WTC11 (cell line): ENCODE measurements around the gene ARHGAP15. TPM values are rescaled to one million over a fixed set of nuclear protein-coding genes. Genes with fewer than 3 reads are reported as not detected.

Experiments used
- ATAC-seq: fragments of 200-7000 bp; cut with Tn5 transposase; 2 replicates; pipeline ENCODE4 v1.10.0; 2021; ENCODE audit warnings: mild to moderate bottlenecking, moderate library complexity
- CTCF ChIA-PET: fragments of 300-600 bp; sonication (Branson Sonifier 250); formaldehyde crosslinking; loops from one replicate; lab custom pipeline; 2021; ENCODE audit warnings: antibody characterized with exemption; lab: Charles Lee
- POLR2A ChIA-PET: fragments of 350-600 bp; sonication (Branson Sonifier 250); formaldehyde crosslinking; loops from one replicate; lab custom pipeline; 2021; ENCODE audit warnings: antibody characterized with exemption; lab: Charles Lee
- DNase-seq: peaks from one replicate; pipeline ENCODE4 v3.0.0; 2021; ENCODE audit warnings: low spot score
- H3K27ac Mint-ChIP-seq: 2 replicates; pipeline ENCODE4 v1.8.0; 2021; ENCODE audit warnings: mixed read lengths
- H3K27me3 Mint-ChIP-seq: 2 replicates; pipeline ENCODE4 v1.8.0; 2021; ENCODE audit warnings: low read depth, mild to moderate bottlenecking, moderate library complexity, mixed read lengths
- H3K36me3 Mint-ChIP-seq: 2 replicates; pipeline ENCODE4 v1.8.0; 2021; ENCODE audit warnings: mixed read lengths
- H3K4me1 Mint-ChIP-seq: 2 replicates; pipeline ENCODE4 v1.8.0; 2022; ENCODE audit warnings: mixed read lengths
- H3K4me3 Mint-ChIP-seq: 2 replicates; pipeline ENCODE4 v1.8.0; 2021; ENCODE audit warnings: mild to moderate bottlenecking, moderate library complexity, mixed read lengths
- H3K9me3 Mint-ChIP-seq: 2 replicates; pipeline ENCODE4 v1.8.0; 2021; ENCODE audit warnings: mixed read lengths
- AFF4 ChIP-seq: sonication (generic); formaldehyde crosslinking; IDR thresholded peaks from 2 replicates; pipeline ENCODE4 v1.8.1; 2023; ENCODE audit warnings: mild to moderate bottlenecking, missing genetic modification reagents, borderline replicate concordance
- ATF1 ChIP-seq: sonication (generic); formaldehyde crosslinking; IDR thresholded peaks from 2 replicates; pipeline ENCODE4 v1.8.1; 2023; ENCODE audit warnings: mild to moderate bottlenecking, moderate library complexity, missing genetic modification reagents
- ATF6 ChIP-seq: sonication (generic); formaldehyde crosslinking; IDR thresholded peaks from 2 replicates; pipeline ENCODE4 v1.8.1; 2023; ENCODE audit warnings: mild to moderate bottlenecking, missing genetic modification reagents
- CBFB ChIP-seq: sonication (generic); formaldehyde crosslinking; IDR thresholded peaks from 2 replicates; pipeline ENCODE4 v1.8.1; 2022; ENCODE audit warnings: mild to moderate bottlenecking, low read depth, missing genetic modification reagents
- CDX4 ChIP-seq: fragments of 250-450 bp; sonication (Bioruptor Pico); IDR thresholded peaks from 2 replicates; pipeline ENCODE4 v1.9.0; 2021; ENCODE audit warnings: moderate library complexity, mild to moderate bottlenecking, inconsistent platforms, borderline replicate concordance
- CREB1 ChIP-seq: sonication (generic); formaldehyde crosslinking; IDR thresholded peaks from 2 replicates; pipeline ENCODE4 v1.8.0; 2023; ENCODE audit warnings: mild to moderate bottlenecking, missing genetic modification reagents
- CTCF ChIP-seq: fragments of 200-600 bp; IDR thresholded peaks from 2 replicates; pipeline ENCODE4 v1.8.0; 2022; ENCODE audit warnings: antibody characterized with exemption
- GTF2I ChIP-seq: fragments of 250-450 bp; sonication (Bioruptor Pico); conservative IDR thresholded peaks from 2 replicates; pipeline ENCODE4 v1.4.0; 2021; ENCODE audit warnings: mild to moderate bottlenecking
- HMGA2 ChIP-seq: fragments of 250-450 bp; sonication (Bioruptor Pico); IDR thresholded peaks from 2 replicates; pipeline ENCODE4 v1.4.0; 2021; ENCODE audit warnings: mild to moderate bottlenecking, moderate library complexity
- IRF2 ChIP-seq: sonication (generic); formaldehyde crosslinking; IDR thresholded peaks from 2 replicates; pipeline ENCODE4 v1.8.0; 2022; ENCODE audit warnings: low read depth, missing genetic modification reagents, borderline replicate concordance
- NR2C2 ChIP-seq: sonication (generic); formaldehyde crosslinking; IDR thresholded peaks from 2 replicates; pipeline ENCODE4 v1.8.0; 2022; ENCODE audit warnings: mild to moderate bottlenecking, missing genetic modification reagents
- NR3C1 ChIP-seq: sonication (generic); formaldehyde crosslinking; conservative IDR thresholded peaks from 2 replicates; pipeline ENCODE4 v1.8.1; 2023; ENCODE audit warnings: low read depth, mild to moderate bottlenecking, missing genetic modification reagents
- PRRX2 ChIP-seq: fragments of 250-450 bp; sonication (Bioruptor Pico); IDR thresholded peaks from 2 replicates; pipeline ENCODE4 v1.8.0; 2021; ENCODE audit warnings: mild to moderate bottlenecking
- SMAD3 ChIP-seq: sonication (generic); formaldehyde crosslinking; IDR thresholded peaks from 2 replicates; pipeline ENCODE4 v1.8.0; 2022; ENCODE audit warnings: missing genetic modification reagents, mild to moderate bottlenecking, borderline replicate concordance
- ZMAT4 ChIP-seq: fragments of 250-450 bp; sonication (Bioruptor Pico); IDR thresholded peaks from 2 replicates; pipeline ENCODE4 v1.9.0; 2021; ENCODE audit warnings: mild to moderate bottlenecking
- ZNF317 ChIP-seq: sonication (generic); formaldehyde crosslinking; IDR thresholded peaks from 2 replicates; pipeline ENCODE4 v1.8.1; 2023; ENCODE audit warnings: low read depth, mild to moderate bottlenecking, moderate library complexity, missing genetic modification reagents, borderline replicate concordance
- total RNA-seq: library from RNA; stranded (reverse); gene quantifications from 3 replicates; pipeline ENCODE4 v1.2.3, GENCODE V29; 2021

Gene ARHGAP15
- total RNA-seq, 1 experiment from 2014 or later, result 0.28 TPM

- TF ChIP-seq ATF6 (CRISPR knock-in tag) (no peak), CDX4 (CRISPR knock-in tag) (no peak), ZMAT4 (CRISPR knock-in tag) (no peak), CBFB (CRISPR knock-in tag) (no peak), CREB1 (CRISPR knock-in tag) (no peak), AFF4 (CRISPR knock-in tag) (no peak)
These were observed 374.1 kb downstream of the ARHGAP15 start (continued) for GRCh38 chr2:143503280-143503679.

GRCh38 chr2:143504397-143504796 is 375.2 kb downstream of the ARHGAP15 start:
- H3K27ac Mint-ChIP-seq, result no peak overlapping the region
- H3K9me3 Mint-ChIP-seq, result no peaks in the 10 kb centered on the region
- no peak for TF ChIP-seq NR2C2
- TF ChIP-seq GTF2I (CRISPR knock-in tag), result no peak
- ChIA-PET CTCF (no interaction called here), POLR2A (no interaction called here)
- ATAC-seq (no peak), DNase-seq (no peak)
- H3K4me3 Mint-ChIP-seq, result no peak overlapping the region
- no peaks in the 10 kb centered on the region for H3K4me1 Mint-ChIP-seq
- no peaks in the 10 kb centered on the region for H3K27me3 Mint-ChIP-seq
- no peaks in the 10 kb centered on the region for H3K36me3 Mint-ChIP-seq

- no peak overlapping the region for H3K4me3 Mint-ChIP-seq
- H3K27ac Mint-ChIP-seq, result no peak overlapping the region
- ATAC-seq (no peak), DNase-seq (no peak)
- ChIA-PET POLR2A (no interaction called here), CTCF (no interaction called here)
- no peaks in the 10 kb centered on the region for H3K9me3 Mint-ChIP-seq
- TF ChIP-seq NR2C2, result no peak
- TF ChIP-seq PRRX2 (CRISPR knock-in tag), result no peak
- TF ChIP-seq SMAD3 (CRISPR knock-in tag), result no peak
- no peak for TF ChIP-seq ZNF317 (CRISPR knock-in tag)
- no peak for TF ChIP-seq IRF2
- no peak for TF ChIP-seq HMGA2
- no peaks in the 10 kb centered on the region for H3K36me3 Mint-ChIP-seq
- H3K27me3 Mint-ChIP-seq, result no peaks in the 10 kb centered on the region
- no peaks in the 10 kb centered on the region for H3K4me1 Mint-ChIP-seq
These were observed 376.3 kb downstream of the ARHGAP15 start for GRCh38 chr2:143505542-143505941.

GRCh38 chr2:143513081-143513480 is 383.9 kb downstream of the ARHGAP15 start:
- no peaks in the 10 kb centered on the region for H3K36me3 Mint-ChIP-seq
- ATAC-seq (peak; percentile 99), DNase-seq (peak; percentile 43)
- CTCF ChIA-PET, result interaction anchor here (0.5 to 1.6 kb wide), 15 partner anchors 9 to 988 kb away, joined by 3 to 6 read pairs (median 3); no protein-coding TSS in a partner anchor
- no peak overlapping the region for H3K27ac Mint-ChIP-seq
- no peak overlapping the region for H3K4me3 Mint-ChIP-seq
- no peak for TF ChIP-seq ATF1
- peak; percentile 56 for TF ChIP-seq CTCF
- TF ChIP-seq NR3C1 (CRISPR knock-in tag), result no peak
- POLR2A ChIA-PET, result no interaction called here
- 0 out of 2 replicates have a peak, but pooled peaks cover 6% of the 10 kb centered on the region for H3K9me3 Mint-ChIP-seq
- no peaks in the 10 kb centered on the region for H3K4me1 Mint-ChIP-seq
- no peaks in the 10 kb centered on the region for H3K27me3 Mint-ChIP-seq
